ENCODE results near the gene SIM2. TPM values are rescaled to one million over a fixed set of nuclear protein-coding genes. Genes with fewer than 3 reads are reported as not detected.

The SIM2 gene
- total RNA-seq, 1 experiment from 2014 or later: 23.9 TPM

DNA sequence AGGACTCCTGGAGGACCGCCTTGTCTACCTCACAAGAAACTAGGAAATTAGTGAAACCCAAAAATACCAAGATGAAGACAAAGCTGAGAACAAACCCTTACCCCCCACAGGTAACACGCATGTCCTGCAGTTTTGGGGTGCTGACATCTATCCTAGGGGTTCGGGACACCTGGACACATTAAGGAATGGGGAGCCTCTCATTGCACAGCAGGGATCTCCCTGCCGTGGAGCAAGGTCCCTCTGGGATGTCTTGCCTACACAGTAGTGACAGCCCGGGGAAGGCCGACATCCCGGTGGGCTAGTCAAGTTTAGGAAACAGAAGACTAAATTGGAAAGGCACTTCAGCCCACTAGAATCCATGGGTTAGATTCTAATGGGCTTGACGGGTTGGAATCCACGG, 44.5 kb downstream of the SIM2 start:
- Histone ChIP-seq H3K36me3 (ENCODE audit: control insufficient read depth in 1 of 2, insufficient read depth in 2 of 2, low read length in 2 of 2) (peaks cover 2 to 4% of the 10 kb centered on the region in 2 experiments; a peak in 2 of 4 replicates), H4K20me1 (ENCODE audit: insufficient read depth) (no peaks in the 10 kb centered on the region), H3K4me1 (ENCODE audit: control insufficient read depth in 1 of 2, insufficient read depth in 2 of 2, low read length in 2 of 2) (no peaks in the 10 kb centered on the region), H3K27me3 (ENCODE audit: insufficient read depth, low read length) (no peaks in the 10 kb centered on the region), H3K9ac (ENCODE audit: low read length) (no peak overlapping the region), H3K9me3 (ENCODE audit: control insufficient read depth in 1 of 2, insufficient read depth in 1 of 2, low read depth in 1 of 2, low read length in 2 of 2) (no peaks in the 10 kb centered on the region), H3K9me2 (ENCODE audit: insufficient read depth) (no peaks in the 10 kb centered on the region), H3K4me3 (replicated peaks in 1 of 2; ENCODE audit: low read depth in 1 of 2, low read length in 2 of 2) (no peak overlapping the region), H3K4me2 (ENCODE audit: low read length) (no peak overlapping the region), H3K27ac (ENCODE audit: low read depth, low read length) (no peak overlapping the region), H2AFZ (ENCODE audit: low read depth, low read length, poor library complexity, severe bottlenecking) (no peak overlapping the region), H3K79me2 (ENCODE audit: insufficient read depth, low read length) (no peaks in the 10 kb centered on the region)
- intact Hi-C loops (cut with micrococcal nuclease): no loop called here
- ChIA-PET RAD21 (ENCODE audit: low non-redundant PET in 1 of 2, low total read pairs in 2 of 2, uncharacterized antibody in 2 of 2, unreplicated experiment in 2 of 2) (no interaction called here), POLR2A (no interaction called here), CTCF (interaction anchor here (1.0 kb wide), 1 partner anchor 24 kb away, joined by 3 read pairs; no protein-coding TSS in a partner anchor)
- DNase-seq (ENCODE audit: low read depth, low spot score) (no peak), ATAC-seq (no peak)
- BruUV-seq (replicated peaks): no TSS peak
- TF ChIP-seq TCF7L2 (IDR thresholded peaks at IDR 0.05; ENCODE audit: borderline replicate concordance, extremely low read depth, insufficient read depth, insufficient read length) (no peak), SRF (IDR thresholded peaks at IDR 0.05; ENCODE audit: low read depth) (no peak), ZFX (IDR thresholded peaks at IDR 0.05) (no peak), SP1 (IDR thresholded peaks at IDR 0.05; ENCODE audit: low read depth) (no peak), EZH2phosphoT487 (IDR thresholded peaks at IDR 0.05; ENCODE audit: borderline replicate concordance) (no peak), POLR2A (IDR thresholded peaks at IDR 0.05; ENCODE audit: borderline replicate concordance, extremely low read depth, insufficient read depth, insufficient read length) (no peak), CEBPB (IDR thresholded peaks at IDR 0.05; ENCODE audit: low read depth) (no peak), EZH2 (IDR thresholded peaks at IDR 0.05) (no peak), RAD21 (IDR thresholded peaks at IDR 0.05; ENCODE audit: low read depth) (no peak), EGR1 (IDR thresholded peaks at IDR 0.05; ENCODE audit: low read depth) (no peak), ZNF274 (IDR thresholded peaks at IDR 0.05; ENCODE audit: low read depth, low read length) (no peak), SIN3A (IDR thresholded peaks at IDR 0.05; ENCODE audit: low read depth) (no peak), YY1 (IDR thresholded peaks at IDR 0.05; ENCODE audit: extremely low read depth, insufficient replicate concordance, low read depth, low read length) (no peak), FOSL1 (IDR thresholded peaks at IDR 0.05; ENCODE audit: low read depth) (no peak), ELF1 (IDR thresholded peaks at IDR 0.05; ENCODE audit: borderline replicate concordance, low read depth) (no peak)
- TF ChIP-seq, protein P1, sequence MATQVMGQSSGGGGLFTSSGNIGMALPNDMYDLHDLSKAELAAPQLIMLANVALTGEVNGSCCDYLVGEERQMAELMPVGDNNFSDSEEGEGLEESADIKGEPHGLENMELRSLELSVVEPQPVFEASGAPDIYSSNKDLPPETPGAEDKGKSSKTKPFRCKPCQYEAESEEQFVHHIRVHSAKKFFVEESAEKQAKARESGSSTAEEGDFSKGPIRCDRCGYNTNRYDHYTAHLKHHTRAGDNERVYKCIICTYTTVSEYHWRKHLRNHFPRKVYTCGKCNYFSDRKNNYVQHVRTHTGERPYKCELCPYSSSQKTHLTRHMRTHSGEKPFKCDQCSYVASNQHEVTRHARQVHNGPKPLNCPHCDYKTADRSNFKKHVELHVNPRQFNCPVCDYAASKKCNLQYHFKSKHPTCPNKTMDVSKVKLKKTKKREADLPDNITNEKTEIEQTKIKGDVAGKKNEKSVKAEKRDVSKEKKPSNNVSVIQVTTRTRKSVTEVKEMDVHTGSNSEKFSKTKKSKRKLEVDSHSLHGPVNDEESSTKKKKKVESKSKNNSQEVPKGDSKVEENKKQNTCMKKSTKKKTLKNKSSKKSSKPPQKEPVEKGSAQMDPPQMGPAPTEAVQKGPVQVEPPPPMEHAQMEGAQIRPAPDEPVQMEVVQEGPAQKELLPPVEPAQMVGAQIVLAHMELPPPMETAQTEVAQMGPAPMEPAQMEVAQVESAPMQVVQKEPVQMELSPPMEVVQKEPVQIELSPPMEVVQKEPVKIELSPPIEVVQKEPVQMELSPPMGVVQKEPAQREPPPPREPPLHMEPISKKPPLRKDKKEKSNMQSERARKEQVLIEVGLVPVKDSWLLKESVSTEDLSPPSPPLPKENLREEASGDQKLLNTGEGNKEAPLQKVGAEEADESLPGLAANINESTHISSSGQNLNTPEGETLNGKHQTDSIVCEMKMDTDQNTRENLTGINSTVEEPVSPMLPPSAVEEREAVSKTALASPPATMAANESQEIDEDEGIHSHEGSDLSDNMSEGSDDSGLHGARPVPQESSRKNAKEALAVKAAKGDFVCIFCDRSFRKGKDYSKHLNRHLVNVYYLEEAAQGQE (IDR thresholded peaks at IDR 0.05; ENCODE audit: low read depth): no peak
- TF ChIP-seq, protein P2, sequence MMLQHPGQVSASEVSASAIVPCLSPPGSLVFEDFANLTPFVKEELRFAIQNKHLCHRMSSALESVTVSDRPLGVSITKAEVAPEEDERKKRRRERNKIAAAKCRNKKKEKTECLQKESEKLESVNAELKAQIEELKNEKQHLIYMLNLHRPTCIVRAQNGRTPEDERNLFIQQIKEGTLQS (IDR thresholded peaks at IDR 0.05): no peak
- TF ChIP-seq, protein P3, sequence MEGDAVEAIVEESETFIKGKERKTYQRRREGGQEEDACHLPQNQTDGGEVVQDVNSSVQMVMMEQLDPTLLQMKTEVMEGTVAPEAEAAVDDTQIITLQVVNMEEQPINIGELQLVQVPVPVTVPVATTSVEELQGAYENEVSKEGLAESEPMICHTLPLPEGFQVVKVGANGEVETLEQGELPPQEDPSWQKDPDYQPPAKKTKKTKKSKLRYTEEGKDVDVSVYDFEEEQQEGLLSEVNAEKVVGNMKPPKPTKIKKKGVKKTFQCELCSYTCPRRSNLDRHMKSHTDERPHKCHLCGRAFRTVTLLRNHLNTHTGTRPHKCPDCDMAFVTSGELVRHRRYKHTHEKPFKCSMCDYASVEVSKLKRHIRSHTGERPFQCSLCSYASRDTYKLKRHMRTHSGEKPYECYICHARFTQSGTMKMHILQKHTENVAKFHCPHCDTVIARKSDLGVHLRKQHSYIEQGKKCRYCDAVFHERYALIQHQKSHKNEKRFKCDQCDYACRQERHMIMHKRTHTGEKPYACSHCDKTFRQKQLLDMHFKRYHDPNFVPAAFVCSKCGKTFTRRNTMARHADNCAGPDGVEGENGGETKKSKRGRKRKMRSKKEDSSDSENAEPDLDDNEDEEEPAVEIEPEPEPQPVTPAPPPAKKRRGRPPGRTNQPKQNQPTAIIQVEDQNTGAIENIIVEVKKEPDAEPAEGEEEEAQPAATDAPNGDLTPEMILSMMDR (IDR thresholded peaks at IDR 0.05 in 2 of 3, conservative IDR thresholded peaks at IDR 0.05 in 1 of 3; ENCODE audit: borderline replicate concordance in 1 of 3, insufficient read depth in 1 of 3, low read depth in 2 of 3, low read length in 2 of 3): no peak
- TF ChIP-seq, protein P4, sequence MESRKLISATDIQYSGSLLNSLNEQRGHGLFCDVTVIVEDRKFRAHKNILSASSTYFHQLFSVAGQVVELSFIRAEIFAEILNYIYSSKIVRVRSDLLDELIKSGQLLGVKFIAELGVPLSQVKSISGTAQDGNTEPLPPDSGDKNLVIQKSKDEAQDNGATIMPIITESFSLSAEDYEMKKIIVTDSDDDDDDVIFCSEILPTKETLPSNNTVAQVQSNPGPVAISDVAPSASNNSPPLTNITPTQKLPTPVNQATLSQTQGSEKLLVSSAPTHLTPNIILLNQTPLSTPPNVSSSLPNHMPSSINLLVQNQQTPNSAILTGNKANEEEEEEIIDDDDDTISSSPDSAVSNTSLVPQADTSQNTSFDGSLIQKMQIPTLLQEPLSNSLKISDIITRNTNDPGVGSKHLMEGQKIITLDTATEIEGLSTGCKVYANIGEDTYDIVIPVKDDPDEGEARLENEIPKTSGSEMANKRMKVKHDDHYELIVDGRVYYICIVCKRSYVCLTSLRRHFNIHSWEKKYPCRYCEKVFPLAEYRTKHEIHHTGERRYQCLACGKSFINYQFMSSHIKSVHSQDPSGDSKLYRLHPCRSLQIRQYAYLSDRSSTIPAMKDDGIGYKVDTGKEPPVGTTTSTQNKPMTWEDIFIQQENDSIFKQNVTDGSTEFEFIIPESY (IDR thresholded peaks at IDR 0.05; ENCODE audit: extremely low read depth, insufficient replicate concordance, low read length): no peak
